Endothelial cell (in vitro differentiated cells): Measurements from ENCODE around the gene ECE1. TPM values are rescaled to one million over a fixed set of nuclear protein-coding genes. Genes with fewer than 3 reads are reported as not detected.
A peak's percentile ranks its signal among the peaks of the same experiment; 100 is the strongest.

Experiments
- DNase-seq: peaks from one replicate; pipeline ENCODE4 v3.0.0; 2021; ENCODE audit warnings: low spot score
- H3K27ac Mint-ChIP-seq: one replicate; pipeline ENCODE4 v1.8.0; 2021; ENCODE audit warnings: mixed read lengths, inconsistent platforms; ENCODE audit not compliant: unreplicated experiment
- H3K27me3 Mint-ChIP-seq: one replicate; pipeline ENCODE4 v1.8.0; 2021; ENCODE audit warnings: mild to moderate bottlenecking, moderate library complexity, mixed read lengths, inconsistent platforms; ENCODE audit not compliant: unreplicated experiment
- H3K36me3 Mint-ChIP-seq: one replicate; pipeline ENCODE4 v1.8.0; 2021; ENCODE audit warnings: mild to moderate bottlenecking, low read depth, mixed read lengths, inconsistent platforms; ENCODE audit not compliant: unreplicated experiment
- H3K4me1 Mint-ChIP-seq: one replicate; pipeline ENCODE4 v1.8.0; 2021; ENCODE audit warnings: mild to moderate bottlenecking, mixed read lengths, inconsistent platforms; ENCODE audit not compliant: unreplicated experiment
- H3K4me3 Mint-ChIP-seq: one replicate; pipeline ENCODE4 v1.8.0; 2021; ENCODE audit warnings: mild to moderate bottlenecking, mixed read lengths, inconsistent platforms; ENCODE audit not compliant: unreplicated experiment
- H3K9me3 Mint-ChIP-seq: one replicate; pipeline ENCODE4 v1.8.0; 2021; ENCODE audit warnings: mixed read lengths, inconsistent platforms; ENCODE audit not compliant: unreplicated experiment
- total RNA-seq: library from RNA; stranded (reverse); fragmentation: NEBNext Ultra II Directional; extraction: Animal tissue kit (Norgen Biotek cat#: 25700); gene quantifications from one replicate; pipeline ENCODE4 v1.2.1, GENCODE V29; 2021; ENCODE audit not compliant: unreplicated experiment
- TF ChIP-seq, protein P1 (sequence below): fragments of 200-600 bp; sonication (generic); IDR thresholded peaks from one replicate; pipeline ENCODE4 v1.5.0; 2021; ENCODE audit warnings: antibody characterized with exemption; ENCODE audit not compliant: unreplicated experiment

The ECE1 gene
- total RNA-seq, 1 donor from 2014 or later = 328 TPM

DNA sequence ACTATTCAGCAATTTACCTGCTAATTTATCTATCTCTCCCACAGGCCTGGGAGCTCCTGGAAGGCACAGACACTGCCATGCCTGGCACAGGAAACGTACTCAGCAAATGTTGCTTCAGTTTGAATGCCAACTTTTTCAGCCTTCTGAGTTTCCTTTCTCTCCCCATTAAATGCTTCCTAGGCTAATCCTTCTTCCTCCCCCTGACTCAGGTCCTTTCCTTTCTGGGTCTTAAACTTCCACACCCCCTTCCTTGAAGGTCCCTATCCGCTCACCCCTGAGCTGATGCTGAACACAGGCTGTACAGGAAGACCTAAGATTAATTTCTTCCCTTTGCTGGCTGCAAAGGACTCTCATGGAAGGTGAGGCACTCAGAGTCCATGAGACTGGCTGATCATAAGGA, 40.3 kb upstream of the ECE1 start:
- H3K4me1 Mint-ChIP-seq = peaks cover 72% of the 10 kb centered on the region
- H3K4me3 Mint-ChIP-seq = peak overlapping the region; percentile 38
- no peaks in the 10 kb centered on the region for H3K9me3 Mint-ChIP-seq
- DNase-seq = no peak
- H3K27ac Mint-ChIP-seq = peak overlapping the region; percentile 95
- peaks cover 7% of the 10 kb centered on the region for H3K36me3 Mint-ChIP-seq
- TF ChIP-seq, protein P1, sequence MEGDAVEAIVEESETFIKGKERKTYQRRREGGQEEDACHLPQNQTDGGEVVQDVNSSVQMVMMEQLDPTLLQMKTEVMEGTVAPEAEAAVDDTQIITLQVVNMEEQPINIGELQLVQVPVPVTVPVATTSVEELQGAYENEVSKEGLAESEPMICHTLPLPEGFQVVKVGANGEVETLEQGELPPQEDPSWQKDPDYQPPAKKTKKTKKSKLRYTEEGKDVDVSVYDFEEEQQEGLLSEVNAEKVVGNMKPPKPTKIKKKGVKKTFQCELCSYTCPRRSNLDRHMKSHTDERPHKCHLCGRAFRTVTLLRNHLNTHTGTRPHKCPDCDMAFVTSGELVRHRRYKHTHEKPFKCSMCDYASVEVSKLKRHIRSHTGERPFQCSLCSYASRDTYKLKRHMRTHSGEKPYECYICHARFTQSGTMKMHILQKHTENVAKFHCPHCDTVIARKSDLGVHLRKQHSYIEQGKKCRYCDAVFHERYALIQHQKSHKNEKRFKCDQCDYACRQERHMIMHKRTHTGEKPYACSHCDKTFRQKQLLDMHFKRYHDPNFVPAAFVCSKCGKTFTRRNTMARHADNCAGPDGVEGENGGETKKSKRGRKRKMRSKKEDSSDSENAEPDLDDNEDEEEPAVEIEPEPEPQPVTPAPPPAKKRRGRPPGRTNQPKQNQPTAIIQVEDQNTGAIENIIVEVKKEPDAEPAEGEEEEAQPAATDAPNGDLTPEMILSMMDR = no peak
- peaks cover 20% of the 10 kb centered on the region for H3K27me3 Mint-ChIP-seq

DNA sequence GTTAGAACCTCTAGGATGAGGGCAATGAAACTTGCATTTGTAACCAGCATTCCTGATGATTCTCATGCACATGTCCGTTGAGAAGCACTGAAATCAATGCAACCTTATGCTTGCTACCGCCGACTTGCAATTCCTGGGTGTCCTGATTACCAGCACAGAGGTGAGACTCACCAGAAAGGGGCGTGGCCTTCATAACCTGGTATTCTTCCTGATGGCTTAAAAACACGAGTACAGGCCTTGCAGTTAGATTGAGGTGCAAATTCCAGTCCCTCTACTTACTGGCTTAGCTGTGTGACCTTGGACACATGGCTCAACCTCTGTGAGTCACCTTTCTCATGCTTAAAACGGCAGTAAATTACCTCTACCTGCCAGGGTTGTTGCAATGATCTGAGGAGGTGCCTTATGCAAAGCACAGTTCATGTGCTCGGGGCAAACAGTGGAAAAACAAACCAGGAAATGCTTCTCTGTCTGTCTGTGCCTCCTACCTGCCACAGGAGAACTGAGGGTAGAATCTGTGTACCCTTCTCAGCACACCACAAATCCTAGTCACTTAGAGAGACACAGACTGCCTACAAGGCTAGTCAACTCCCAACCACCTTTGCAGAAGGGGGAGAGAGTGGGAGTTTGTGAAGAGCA, 39.1 kb upstream of the ECE1 start:
- Mint-ChIP-seq H3K27ac (no peak overlapping the region), H3K9me3 (no peaks in the 10 kb centered on the region), H3K36me3 (peaks cover 7% of the 10 kb centered on the region), H3K27me3 (peaks cover 18% of the 10 kb centered on the region), H3K4me1 (peaks cover 74% of the 10 kb centered on the region), H3K4me3 (no peak overlapping the region)
- TF ChIP-seq, protein P1 = no peak
- no peak for DNase-seq

DNA sequence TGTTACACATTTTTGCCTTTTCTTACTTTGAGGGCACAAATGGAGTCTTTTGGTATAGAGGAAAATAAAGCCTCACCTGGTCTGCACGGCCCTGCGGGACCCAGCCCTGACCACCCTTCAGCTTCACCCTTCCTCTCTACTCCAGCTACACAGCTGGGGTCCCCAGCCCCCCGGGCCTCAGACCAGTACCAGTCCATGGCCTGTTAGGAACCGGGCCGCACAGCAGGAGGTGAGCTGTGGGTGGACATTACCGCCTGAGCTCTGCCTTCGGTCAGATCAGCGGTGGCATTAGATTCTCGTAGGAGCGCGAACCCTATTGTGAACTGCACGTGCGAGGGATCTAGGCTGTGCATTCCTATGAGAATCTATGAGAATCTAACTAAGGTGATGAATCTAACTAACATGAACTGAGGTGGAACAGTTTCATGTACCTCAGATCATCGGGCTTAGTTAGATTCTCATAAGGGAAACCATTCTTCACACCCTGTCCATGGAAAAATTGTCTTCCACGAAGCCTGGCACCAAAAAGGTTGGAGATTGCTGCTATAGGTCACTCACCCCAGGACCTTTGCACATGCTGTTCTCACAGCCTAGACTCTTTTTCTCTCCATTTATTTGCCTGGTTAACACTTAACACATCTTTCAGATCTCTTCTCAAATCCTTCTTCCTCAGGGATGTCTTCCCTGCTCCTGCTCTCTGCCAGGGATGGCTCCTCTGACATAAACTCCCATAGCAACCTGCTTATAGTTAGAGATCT, 37.5 kb upstream of the ECE1 start:
- no peak for DNase-seq
- H3K4me3 Mint-ChIP-seq = peak overlapping the region; percentile 15
- TF ChIP-seq, protein P1 = no peak
- H3K36me3 Mint-ChIP-seq = peaks cover 7% of the 10 kb centered on the region
- no peaks in the 10 kb centered on the region for H3K9me3 Mint-ChIP-seq
- peaks cover 80% of the 10 kb centered on the region for H3K4me1 Mint-ChIP-seq
- peak overlapping the region; percentile 67 for H3K27ac Mint-ChIP-seq
- peaks cover 16% of the 10 kb centered on the region for H3K27me3 Mint-ChIP-seq

DNA sequence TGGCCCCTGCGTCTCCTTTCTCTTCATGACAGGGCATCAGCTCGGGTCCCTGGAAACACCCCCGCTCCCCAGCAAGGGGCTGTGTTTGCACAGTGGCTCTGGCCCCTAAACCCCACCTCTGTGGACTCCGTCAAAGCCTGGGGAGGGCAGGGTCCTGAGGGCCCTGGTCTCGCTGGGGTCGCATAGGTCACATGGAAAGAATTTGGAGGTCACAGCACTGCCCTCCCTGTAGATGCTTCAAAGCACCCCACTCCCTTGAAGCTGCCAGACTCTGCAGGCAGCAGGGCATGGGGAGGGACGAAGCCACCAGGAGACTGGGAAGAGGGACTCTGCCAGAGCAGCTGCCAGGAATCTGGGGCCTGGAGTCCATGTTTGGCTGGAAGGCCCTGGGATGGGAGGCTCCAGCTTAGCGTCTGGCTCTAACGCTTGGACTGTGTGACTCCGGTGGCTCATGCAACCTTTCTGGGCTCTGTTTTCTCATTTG, 36.6 kb upstream of the ECE1 start:
- H3K36me3 Mint-ChIP-seq = peaks cover 7% of the 10 kb centered on the region
- peak overlapping the region; percentile 15 for H3K4me3 Mint-ChIP-seq
- peaks cover 84% of the 10 kb centered on the region for H3K4me1 Mint-ChIP-seq
- TF ChIP-seq, protein P1 = no peak
- peaks cover 14% of the 10 kb centered on the region for H3K27me3 Mint-ChIP-seq
- no peak for DNase-seq
- no peak overlapping the region for H3K27ac Mint-ChIP-seq
- H3K9me3 Mint-ChIP-seq = no peaks in the 10 kb centered on the region

DNA sequence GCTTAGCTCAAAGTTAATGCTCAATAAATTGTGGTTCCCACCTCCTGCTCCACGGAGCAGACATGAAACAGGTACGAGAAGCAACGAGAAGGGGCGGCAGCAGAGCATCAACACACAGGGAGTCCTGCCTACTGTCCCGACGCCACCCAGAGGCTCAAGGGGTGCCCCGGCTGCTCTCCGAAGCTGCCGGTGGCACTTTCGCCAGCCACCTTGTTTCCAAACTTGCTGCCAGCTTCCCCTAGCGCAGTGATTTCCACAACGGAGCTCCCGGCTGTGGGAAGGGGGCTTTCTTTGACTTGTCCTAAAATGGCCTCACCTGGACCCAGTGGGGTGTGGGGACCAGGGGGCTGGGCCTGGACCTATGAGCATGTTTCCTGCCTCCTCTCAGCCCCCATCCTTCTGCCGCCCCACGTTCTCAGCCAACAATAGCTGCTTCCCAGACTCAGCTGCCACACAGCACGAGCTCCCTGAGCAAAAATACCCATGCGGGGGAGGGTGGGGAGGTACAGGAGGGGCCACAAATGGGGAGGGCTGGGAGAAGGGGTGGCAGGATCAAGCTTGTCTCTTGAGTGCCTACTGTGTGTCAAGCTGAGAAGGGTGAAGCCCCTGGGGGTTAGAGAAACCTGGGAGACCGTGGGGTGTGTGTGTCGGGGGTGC, 35.6 kb upstream of the ECE1 start:
- peak overlapping the region; percentile 78 for H3K27ac Mint-ChIP-seq
- TF ChIP-seq, protein P1 = no peak
- H3K27me3 Mint-ChIP-seq = peaks cover 12% of the 10 kb centered on the region
- H3K4me1 Mint-ChIP-seq = peaks cover 86% of the 10 kb centered on the region
- H3K36me3 Mint-ChIP-seq = peaks cover 7% of the 10 kb centered on the region
- no peak for DNase-seq
- H3K9me3 Mint-ChIP-seq = no peaks in the 10 kb centered on the region
- no peak overlapping the region for H3K4me3 Mint-ChIP-seq
